TTC549 (cell line): ENCODE data around the gene NUFIP2.
"Not testable (repeated sequence)": the region's sequence is repeated elsewhere in the genome, so short reads cannot be mapped to it uniquely, and the experiment has no call there.

ENCODE experiments used
- FAIRE-seq: peaks from 2 replicates; lab custom pipeline; 2012; peaks lifted over from hg19 to GRCh38; lab: Jason Lieb, UNC

NUFIP2 gene

DNA sequence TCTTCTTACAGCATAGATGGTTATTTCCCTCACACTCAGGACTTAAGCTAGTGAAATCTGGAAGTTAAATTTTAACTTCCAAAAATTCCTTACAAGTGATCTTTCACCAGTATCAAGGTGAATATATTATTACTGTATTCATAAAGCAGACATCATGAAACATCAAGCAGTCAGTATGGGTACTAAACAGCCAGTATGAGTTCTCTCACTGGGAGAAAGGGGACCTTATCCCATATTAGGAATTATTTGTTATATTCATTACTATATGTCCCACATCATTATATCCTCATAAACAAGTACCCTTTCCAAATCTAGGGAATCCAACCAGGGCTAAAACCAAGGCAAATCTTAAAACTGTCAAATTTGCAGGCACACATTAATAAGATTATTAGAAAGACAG lies 15.3 kb downstream of the NUFIP2 start:
- no peak for FAIRE-seq

DNA sequence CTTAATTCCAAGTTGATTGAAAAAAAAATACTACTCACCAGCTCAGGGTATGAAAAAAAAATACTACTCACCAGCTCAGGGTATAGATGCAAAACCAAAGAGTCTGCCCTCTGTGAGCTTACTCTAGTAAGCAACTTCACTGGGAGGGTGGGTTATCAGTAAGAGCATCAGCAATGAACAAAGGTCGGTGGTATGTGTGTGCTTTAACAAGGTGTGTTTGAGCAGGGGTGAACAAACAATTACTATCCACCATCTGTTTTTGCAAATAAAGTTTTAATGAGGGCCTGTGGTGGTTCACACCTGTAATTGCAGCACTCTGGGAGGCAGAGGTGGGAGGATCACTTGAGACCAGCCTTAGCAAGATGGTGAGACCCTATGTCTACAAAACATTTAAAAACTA lies 20.0 kb downstream of the NUFIP2 start:
- FAIRE-seq = no peak

DNA sequence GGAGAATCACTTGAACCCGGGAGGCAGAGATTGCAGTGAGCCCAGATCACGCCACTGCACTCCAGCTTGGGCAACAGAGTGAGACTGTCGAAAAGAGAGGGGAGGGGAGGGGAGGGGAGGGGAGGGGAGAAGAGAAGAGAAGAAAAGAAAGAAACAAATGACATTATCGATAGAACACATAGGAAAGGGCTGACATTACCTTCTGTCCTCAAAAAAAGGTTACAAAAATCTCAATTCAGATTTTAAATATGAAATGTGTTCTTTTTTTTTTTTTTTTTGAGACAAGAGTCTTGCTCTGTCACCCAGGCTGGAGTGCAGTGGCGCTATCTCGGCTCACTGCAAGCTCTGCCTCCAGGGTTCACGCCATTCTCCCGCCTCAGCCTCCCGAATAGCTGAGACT lies 22.0 kb downstream of the NUFIP2 start:
- FAIRE-seq = not testable (repeated sequence)

DNA sequence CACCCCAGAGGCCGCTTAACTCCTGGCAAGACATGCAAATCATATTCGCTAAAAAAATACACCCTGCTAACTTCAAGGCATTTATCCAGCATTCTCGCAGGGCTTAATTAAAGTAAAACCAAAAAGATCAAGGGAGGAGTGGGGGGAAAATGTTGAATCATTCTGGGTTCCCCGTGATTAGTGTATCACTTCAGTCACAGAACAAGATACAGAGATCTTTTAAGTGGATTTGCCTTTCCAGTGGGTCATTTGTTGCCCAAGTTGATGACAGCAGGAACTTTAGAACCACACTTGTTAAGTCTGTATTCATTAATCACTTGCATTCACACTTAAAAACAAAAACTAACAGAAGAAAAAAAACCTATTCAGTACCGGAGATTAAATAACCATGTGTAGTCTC lies 30.0 kb downstream of the NUFIP2 start:
- FAIRE-seq = no peak

DNA sequence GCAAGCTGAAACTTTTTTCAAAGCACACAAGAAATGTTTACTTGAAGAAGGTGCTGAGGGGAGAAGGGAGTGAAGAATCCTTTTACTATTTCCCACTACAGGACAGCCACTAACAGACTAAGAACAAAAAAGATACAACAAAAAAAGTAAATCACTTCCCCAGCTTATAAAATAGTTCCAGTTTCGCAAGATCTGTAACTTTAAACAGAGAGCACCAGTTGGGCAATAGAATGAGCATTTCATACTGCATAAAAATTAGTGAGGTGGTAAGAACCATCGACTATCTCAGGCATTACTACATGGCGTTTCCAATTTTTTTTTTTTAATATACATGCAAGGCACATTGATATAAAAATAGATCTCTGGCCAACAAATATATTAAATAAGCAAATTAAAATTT lies 36.2 kb downstream of the NUFIP2 start:
- FAIRE-seq = no peak

DNA sequence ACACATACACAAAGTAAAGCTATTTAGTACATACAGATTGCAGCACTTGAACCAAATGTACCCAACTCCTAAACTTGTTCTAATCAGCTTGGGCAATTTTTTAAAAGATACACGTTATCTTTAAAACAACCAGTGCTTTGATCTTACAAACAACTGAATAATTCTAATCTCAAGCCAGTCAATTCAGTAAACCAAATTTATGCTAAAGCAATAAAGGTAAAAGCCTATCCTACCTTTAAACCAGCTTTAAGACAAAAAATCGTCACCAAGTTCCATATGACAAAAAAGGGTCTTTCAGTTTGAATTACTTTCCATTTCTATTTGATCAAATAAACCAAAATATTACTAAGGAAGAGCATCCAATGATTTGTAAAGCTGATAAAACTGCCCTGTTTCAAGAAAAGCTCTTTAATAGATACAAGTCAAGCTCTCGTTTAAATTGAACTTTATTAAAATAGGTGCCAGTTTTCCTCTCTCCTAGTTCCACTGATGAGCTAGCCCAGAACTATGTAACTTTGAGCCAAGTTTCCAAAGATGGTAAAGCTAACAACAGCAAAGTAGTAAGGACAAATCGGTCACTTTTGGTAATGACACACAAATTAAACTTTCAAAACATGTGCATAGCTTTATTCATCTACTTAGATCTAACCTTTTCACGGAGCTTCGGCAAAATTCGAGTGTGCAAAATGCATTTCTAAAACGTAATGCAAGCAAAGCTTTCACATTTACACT lies 37.0 kb downstream of the NUFIP2 start:
- no peak for FAIRE-seq

DNA sequence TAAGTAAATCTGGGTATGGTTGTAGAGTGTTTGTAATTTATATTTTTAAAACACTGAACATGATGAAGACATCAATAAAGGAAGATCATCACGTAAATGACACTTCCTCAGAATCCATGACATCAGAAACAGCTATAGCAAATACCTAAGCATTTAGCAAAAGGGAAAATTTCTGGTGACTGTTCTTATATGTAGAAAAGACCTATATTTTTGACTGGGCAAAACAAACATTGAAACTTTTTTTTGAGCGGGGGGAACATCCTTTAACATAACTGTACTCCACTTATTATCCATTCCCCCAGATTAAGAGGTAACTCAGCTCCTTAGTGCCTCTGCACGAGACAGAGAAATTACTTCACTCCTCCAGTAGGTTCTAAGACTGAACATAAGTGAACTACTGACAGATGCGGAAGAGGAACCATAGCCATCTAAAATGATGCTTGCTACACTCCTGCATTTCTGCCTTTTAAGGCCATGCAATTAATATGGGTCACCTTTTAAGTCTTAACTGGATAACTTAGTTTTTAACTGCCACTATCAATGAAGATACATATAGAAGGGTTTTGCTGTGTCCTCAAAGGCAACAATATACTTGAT lies 37.9 kb downstream of the NUFIP2 start:
- FAIRE-seq = no peak

DNA sequence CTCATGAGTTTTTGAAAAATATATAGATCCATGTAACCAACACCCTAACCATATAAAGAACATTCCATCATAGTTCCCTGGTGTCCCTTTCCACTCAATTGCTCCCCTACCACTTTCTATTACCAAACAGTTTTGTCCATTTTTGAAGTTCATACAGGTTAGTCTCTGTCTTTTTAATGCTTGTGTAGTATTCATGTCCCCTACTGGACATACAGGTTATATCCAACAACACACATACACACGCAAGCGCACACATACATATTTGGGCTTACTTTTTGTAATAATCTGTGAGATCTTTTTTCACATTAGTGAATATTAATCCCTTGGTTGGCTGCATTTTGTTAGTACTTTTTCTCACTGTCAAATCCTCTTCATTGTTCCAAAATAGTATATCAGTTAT lies 40.9 kb downstream of the NUFIP2 start:
- FAIRE-seq = no peak

DNA sequence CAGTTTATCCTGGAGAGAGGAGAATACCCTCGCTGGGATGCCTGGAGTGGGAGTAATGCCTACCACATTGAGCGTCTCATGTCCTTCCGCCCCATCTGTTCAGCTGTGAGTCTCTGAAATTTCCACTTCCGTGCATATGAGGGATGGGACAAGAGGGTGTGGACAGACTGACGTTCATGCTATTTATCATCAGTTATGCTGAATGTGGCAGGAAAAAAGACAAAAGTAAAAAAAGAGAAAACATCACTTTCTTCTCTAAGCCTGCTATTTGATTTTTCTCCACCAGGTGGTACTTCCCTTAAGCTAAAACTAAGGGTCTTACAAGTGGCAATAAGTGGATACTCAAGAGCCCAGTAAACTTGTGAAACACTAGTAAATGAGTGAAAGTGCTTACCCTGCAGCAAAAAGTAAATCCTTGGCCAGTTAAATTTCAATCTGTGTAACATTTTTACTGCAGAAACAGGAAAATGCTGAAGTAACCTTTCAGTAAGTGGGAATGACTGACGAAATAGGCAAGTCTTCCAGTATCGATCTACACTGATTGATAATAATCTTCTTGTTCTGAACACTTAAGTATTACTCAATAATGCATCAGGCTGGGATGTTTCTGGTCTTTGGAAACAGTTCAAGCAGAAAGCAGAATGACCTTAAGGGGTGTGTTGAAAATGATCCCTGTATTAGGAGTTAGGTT lies 41.7 kb downstream of the NUFIP2 start:
- no peak for FAIRE-seq

DNA sequence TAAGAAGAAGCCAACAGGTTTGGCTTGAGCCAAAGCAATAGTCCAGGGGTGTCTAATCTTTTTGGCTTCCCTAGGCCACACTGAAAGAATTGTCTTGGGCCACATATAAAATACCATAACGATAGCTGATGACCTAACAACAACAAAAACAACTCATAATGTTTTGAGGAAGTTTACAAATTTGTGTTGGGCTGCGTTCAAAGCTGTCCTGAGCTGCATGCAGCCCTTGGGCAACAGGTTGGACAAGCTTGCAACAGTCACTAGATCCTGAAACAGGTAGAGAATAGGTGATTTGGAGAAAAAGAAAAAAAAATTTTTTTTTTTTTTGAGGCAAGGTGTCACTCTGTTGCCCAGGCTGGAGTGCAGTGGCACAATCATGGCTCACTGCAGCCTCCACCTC lies 42.8 kb downstream of the NUFIP2 start:
- no peak for FAIRE-seq

DNA sequence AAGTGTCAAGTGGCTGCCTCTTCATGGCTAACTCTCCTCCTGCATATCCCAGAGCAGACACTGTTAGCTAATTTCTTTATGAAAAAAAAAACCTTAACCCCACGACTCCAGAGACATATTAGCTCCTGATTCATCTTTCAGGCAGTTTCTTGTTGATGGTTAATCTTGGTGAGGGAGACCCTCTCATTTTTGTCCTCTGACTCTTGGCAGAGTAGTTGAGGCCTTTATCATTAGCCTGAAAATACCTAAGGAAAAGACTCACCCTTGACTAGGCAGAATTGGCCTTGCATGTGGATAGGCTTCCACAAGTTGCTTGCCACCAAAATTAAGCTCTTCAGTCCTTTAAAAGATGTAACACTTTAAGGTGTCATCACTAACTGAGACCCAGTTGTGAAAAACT lies 43.3 kb downstream of the NUFIP2 start:
- no peak for FAIRE-seq

DNA sequence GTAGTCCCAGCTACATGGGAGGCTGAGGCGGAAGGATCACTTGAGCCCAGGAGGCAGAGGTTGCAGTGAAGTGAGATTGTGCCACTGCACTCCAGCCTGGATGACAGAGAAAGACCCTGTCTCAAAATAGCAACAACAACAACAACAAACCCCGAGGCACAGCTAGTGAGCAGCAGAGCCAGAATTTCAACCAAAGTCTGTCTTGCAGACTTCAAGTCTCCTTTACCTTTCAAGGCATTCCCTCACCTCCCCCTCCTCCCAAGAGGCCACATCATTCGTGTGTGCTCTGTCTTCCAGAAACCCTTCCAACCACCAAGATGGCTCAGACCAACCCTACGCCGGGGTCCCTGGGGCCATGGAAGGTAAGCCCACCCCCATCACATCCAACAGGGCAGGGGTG lies 45.1 kb downstream of the NUFIP2 start:
- FAIRE-seq = no peak

DNA sequence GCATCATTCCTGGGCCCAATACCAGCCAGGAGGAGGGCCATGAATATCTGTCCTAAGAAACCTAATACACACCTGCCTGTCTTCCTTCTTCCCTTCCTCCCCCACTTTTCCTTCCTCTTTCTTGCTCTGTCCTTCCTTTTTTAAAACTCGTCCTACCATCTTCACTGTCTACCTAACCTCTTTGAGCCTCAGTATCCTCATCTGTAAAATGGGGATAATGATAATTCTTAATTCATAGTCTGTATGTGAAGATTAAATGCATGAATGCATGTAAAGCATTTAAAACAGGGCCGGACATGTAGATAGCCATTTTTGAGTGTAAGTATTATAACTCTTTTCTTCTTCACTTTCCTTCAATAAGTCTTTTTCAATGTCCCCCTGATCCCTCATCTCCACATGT lies 46.7 kb downstream of the NUFIP2 start:
- FAIRE-seq = no peak

DNA sequence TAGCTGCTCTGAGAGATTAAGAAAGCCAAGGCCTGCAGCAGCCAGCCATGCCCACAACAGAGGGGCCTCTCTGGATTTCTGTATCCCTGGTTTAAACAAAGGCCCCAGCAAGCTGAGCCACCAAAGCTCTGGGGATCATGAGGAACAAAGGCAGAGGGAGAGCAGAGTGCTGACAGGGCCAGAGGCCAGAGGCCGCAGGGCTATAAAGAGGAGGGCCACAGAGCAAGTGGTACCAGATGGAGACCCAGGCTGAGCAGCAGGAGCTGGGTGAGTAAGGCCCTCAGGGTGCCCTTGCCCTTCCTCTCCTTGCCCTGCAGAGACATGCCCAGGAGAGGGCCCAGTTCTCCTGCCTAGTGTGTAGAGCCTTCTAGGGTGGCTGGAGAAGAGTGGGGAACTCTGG lies 47.3 kb downstream of the NUFIP2 start, which contains the start of gene CRYBA1:
Gene CRYBA1 (plus strand): TSS at position 232 of the 400 bp plus-strand sequence. CDS start 5 bp downstream, at position 237.
- no peak for FAIRE-seq

DNA sequence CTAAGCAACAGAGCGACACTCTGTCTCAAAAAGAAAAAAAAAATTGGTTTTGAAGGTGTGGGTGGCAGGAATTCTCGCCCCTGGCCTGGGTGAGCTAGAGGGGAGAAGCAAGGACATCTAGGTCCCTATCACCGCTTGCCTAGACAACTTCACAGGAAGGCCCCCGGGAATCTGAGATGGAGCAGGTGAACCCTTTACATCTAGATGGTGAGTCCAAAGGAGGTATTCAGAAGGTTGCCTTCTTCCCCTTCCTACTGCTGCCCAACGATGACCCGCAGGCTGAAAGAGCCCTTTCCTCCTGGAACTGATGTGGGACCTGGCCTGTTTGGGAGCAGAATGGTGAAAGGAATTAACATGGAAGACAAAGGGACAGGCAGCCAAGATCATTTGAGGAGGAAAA lies 48.5 kb downstream of the NUFIP2 start:
- no peak for FAIRE-seq

DNA sequence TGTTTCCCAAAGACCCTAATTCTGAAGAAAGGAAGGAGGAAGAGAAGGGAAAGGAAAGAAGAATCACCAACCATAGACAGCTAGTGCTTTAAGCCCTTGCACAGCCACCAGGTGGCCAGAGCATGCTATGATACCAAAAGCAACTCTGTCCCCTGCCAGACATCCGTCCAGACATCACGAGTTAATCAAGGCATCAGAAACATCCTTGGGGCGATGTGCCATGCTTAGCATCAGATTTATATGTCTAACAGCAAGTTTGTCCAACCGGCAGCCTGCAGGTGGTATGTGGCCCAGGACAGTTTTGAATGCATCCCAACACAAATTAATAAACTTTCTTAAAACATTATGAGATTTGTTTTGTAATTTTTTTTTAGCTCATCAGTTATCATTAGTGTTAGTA lies 50.2 kb downstream of the NUFIP2 start:
- no peak for FAIRE-seq

DNA sequence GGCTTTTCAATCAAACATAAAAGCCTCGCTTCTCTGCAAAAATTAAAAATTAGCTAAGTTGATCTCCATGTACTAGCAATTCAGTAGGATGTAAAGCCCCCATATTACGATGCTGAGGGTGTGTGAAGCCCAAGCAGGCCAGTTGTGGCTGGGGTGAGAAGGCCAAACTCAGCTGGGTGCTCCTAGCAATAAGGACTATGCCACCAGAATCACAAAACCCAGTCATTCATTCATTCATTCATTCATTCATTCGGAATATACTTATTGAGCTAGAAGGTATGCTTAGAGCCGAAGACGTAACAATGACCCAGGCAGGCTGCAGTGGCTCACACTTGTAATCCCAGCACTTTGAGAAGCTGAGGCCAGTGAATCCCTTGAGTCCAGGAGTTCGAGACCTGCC lies 51.2 kb downstream of the NUFIP2 start:
- FAIRE-seq = no peak

DNA sequence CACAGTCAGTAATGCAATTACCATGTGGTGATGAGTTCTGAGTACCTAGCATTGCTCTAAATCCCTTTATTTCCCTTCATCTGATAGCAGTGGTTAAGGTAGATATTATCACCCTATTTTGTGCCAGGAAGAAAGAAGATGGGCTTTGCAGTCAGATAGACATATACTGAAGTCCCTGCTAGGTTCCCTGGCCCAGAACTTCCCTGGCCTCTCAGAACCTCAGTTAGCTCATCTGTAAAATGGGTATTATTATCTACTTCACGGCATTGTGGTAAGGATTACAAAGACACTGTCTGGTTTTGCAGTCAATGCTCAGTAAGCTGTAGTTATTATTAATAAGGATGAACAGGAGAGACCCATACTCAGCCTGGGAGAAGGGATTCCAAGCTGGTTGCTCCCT lies 51.9 kb downstream of the NUFIP2 start:
- no peak for FAIRE-seq

DNA sequence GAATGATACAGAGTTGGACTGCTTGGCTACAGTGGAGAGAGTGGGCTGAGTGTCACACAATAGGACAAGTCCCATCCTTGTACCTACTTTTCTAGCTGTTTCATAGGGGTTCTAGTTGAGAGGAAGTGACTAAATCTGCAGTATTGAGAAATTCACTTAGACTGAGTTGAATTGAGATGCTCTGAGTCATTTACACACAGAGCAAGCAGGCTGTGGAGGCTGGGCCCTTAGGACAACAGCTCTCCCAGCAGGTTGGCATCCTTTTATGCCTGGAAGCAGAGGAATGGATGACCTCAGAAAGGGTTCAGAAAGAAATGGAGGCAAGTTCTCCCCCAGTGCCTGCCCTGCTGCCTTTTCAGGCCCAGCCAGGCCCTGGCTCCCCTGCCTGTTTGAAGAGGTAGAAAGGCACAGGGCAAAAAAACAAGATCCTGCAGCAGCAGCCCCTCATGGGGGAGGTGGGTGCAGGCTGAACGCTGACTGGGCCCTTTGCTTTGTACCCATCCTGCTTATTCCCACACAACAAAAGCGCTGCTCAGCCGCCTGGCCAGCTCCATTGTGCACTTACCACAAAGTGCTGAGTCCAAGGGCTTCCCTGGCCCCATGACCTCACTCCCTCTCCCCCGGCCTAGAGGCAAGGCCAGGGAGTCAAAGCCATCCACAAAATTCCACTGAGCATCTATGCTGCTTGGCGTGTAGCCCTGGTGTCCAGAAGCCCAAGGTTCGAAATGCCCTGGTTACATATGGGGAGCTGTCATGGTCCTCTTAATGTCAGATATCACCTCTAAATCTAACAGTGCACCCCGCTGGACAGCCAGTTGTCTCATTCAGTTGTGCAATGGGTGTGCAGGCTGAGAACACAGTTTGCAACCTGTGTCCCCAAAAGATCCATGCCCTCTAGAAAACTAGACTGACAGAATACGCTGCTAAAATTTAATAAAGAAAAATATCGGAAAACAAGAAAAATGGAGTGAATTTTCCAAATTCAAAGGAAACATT lies 52.7 kb downstream of the NUFIP2 start:
- FAIRE-seq = no peak

DNA sequence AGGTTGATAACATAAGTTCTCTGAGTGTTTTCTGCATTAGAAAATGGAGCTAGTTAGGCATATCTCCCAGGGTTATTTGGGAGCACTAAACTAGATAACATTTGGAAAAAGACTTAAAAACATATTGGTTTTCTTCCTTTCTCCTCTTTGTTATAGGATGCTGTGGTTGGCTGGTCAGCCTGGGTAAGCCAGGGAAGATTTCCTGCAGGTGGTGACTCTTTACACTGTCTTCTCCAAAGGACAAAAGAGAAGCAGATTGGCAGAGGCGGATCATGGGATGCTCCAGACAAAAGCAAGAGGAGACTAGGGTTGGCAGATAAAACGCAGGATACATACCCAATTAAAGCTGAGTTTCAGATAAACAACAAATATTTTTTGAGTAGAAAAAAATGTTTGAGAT lies 53.5 kb downstream of the NUFIP2 start:
- FAIRE-seq = no peak

DNA sequence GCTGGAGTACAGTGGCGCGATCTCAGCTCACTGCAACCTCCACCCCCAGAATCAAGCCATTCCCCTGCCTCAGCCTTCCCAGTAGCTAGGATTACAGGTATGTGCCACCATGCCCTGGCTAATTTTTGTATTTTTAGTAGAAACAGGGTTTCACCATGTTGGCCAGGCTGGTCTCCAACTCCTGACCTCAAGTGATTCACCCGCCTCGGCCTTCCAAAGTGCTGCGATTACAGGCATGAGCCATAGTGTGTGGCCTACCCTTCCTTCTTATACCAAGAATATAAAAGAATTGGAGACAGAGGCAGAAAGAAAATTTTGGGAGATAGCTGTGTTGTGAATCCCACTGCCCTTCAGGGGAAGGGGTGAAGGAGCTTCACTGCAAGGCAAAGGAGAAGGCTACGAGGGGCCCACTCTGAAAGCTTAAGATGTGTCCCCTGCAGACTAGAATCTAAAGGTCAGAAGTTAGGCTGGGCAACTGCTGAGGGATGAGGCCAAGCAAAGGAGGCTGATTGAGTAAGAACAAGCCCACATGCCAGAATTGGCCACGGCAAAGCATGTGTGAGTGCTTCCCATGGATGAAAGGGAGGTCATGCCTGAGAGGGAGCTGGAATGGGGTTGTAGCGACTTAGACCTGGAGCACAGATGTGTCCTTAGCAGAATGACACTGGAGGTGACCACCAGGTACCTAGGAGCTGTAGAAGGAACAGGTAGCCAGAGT lies 55.7 kb downstream of the NUFIP2 start:
- FAIRE-seq = no peak
